ENCODE data around the gene RAB27B.

GRCh38 chr18:54881229-54881768, 53.0 kb downstream of the RAB27B start:
- TF ChIP-seq CTCF (conservative IDR thresholded peaks at IDR 0.05; ENCODE audit: low read depth, low read length) = no peak
- no peak for TF ChIP-seq EZH2 (IDR thresholded peaks at IDR 0.05; ENCODE audit: low read length, unreplicated experiment)
